GM12874 (cell line): Measurements from ENCODE around the gene TTLL8.

Experiments used
- CTCF ChIP-seq: IDR thresholded peaks from 2 replicates; pipeline ENCODE4 v1.5.1; 2011; ENCODE audit warnings: low read depth, mild to moderate bottlenecking, control low read depth, low read length, moderate library complexity; ENCODE audit not compliant: insufficient read depth

TTLL8 gene

GRCh38 chr22:50081426-50082196, 23.5 kb upstream of the TTLL8 start:
- no peak for TF ChIP-seq CTCF

- TF ChIP-seq CTCF: no peak
Observed at GRCh38 chr22:50080077-50080465, 22.0 kb upstream of the TTLL8 start.

- no peak for TF ChIP-seq CTCF
Observed at GRCh38 chr22:50078761-50079160, 20.7 kb upstream of the TTLL8 start.

- TF ChIP-seq CTCF: no peak
Observed at GRCh38 chr22:50078246-50078645, 20.1 kb upstream of the TTLL8 start.

- no peak for TF ChIP-seq CTCF
Observed at GRCh38 chr22:50076646-50077535, 18.8 kb upstream of the TTLL8 start.

- no peak for TF ChIP-seq CTCF
Observed at GRCh38 chr22:50074551-50075530, 16.7 kb upstream of the TTLL8 start.

- TF ChIP-seq CTCF: no peak
Observed at GRCh38 chr22:50074056-50074455, 16.0 kb upstream of the TTLL8 start.
